ENCODE data around the gene SVOP.

Gene SVOP

GRCh38 chr12:108977360-108977759 lies 43.5 kb downstream of the SVOP start:
- Histone ChIP-seq H3K9me3 (ENCODE audit: severe bottlenecking) (no peaks in the 10 kb centered on the region), H3K36me3 (ENCODE audit: low read depth) (no peaks in the 10 kb centered on the region), H3K27me3 (ENCODE audit: insufficient read depth, poor library complexity, severe bottlenecking) (no peaks in the 10 kb centered on the region), H3K4me3 (ENCODE audit: severe bottlenecking) (no peak overlapping the region), H3K27ac (ENCODE audit: poor library complexity, severe bottlenecking) (no peak overlapping the region), H3K4me1 (ENCODE audit: insufficient read depth, poor library complexity, severe bottlenecking) (no peaks in the 10 kb centered on the region)
- TF ChIP-seq CTCF (IDR thresholded peaks at IDR 0.05; ENCODE audit: poor library complexity, severe bottlenecking) = no peak
- DNase-seq (ENCODE audit: low spot score) (no peak), ATAC-seq (ENCODE audit: low read depth) (no peak)

GRCh38 chr12:108975024-108975593 lies 45.8 kb downstream of the SVOP start:
- no peaks in the 10 kb centered on the region for H3K4me1 ChIP-seq (ENCODE audit: insufficient read depth, poor library complexity, severe bottlenecking)
- H3K36me3 ChIP-seq (ENCODE audit: low read depth) = no peaks in the 10 kb centered on the region
- TF ChIP-seq CTCF (IDR thresholded peaks at IDR 0.05; ENCODE audit: poor library complexity, severe bottlenecking) = no peak
- ATAC-seq (ENCODE audit: low read depth) (no peak), DNase-seq (ENCODE audit: low spot score) (no peak)
- H3K27ac ChIP-seq (ENCODE audit: poor library complexity, severe bottlenecking) = no peak overlapping the region
- no peak overlapping the region for H3K4me3 ChIP-seq (ENCODE audit: severe bottlenecking)
- no peaks in the 10 kb centered on the region for H3K9me3 ChIP-seq (ENCODE audit: severe bottlenecking)
- H3K27me3 ChIP-seq (ENCODE audit: insufficient read depth, poor library complexity, severe bottlenecking) = no peaks in the 10 kb centered on the region

GRCh38 chr12:108973629-108974152 lies 47.2 kb downstream of the SVOP start:
- no peaks in the 10 kb centered on the region for H3K36me3 ChIP-seq (ENCODE audit: low read depth)
- no peaks in the 10 kb centered on the region for H3K9me3 ChIP-seq (ENCODE audit: severe bottlenecking)
- no peak for TF ChIP-seq CTCF (IDR thresholded peaks at IDR 0.05; ENCODE audit: poor library complexity, severe bottlenecking)
- ATAC-seq (ENCODE audit: low read depth) (no peak), DNase-seq (ENCODE audit: low spot score) (no peak)
- no peaks in the 10 kb centered on the region for H3K4me1 ChIP-seq (ENCODE audit: insufficient read depth, poor library complexity, severe bottlenecking)
- no peaks in the 10 kb centered on the region for H3K27me3 ChIP-seq (ENCODE audit: insufficient read depth, poor library complexity, severe bottlenecking)
- no peak overlapping the region for H3K4me3 ChIP-seq (ENCODE audit: severe bottlenecking)
- no peak overlapping the region for H3K27ac ChIP-seq (ENCODE audit: poor library complexity, severe bottlenecking)

DNA sequence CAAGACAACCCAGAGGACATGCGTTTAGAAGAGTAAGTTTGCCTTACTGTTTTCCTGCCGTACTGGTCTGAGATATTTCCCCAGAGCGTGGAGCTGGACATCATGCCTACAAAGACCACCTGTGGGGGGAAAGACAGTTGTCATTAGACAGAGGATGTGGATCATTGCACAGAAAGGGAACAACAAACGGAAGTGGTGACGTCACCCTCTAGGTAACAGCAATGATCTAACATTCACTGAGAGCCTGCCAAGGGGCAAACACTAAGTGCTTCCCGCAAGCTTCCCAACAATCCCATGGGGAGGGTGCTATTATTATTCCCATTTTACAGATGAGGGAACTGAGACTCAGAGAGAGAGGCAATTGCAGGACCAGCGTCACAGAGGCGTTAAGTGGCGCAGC lies 48.5 kb downstream of the SVOP start:
- Histone ChIP-seq H3K27ac (ENCODE audit: poor library complexity, severe bottlenecking) (no peak overlapping the region), H3K27me3 (ENCODE audit: insufficient read depth, poor library complexity, severe bottlenecking) (no peaks in the 10 kb centered on the region), H3K4me1 (ENCODE audit: insufficient read depth, poor library complexity, severe bottlenecking) (no peaks in the 10 kb centered on the region), H3K36me3 (ENCODE audit: low read depth) (no peaks in the 10 kb centered on the region), H3K4me3 (ENCODE audit: severe bottlenecking) (no peak overlapping the region), H3K9me3 (ENCODE audit: severe bottlenecking) (no peaks in the 10 kb centered on the region)
- no peak for TF ChIP-seq CTCF (IDR thresholded peaks at IDR 0.05; ENCODE audit: poor library complexity, severe bottlenecking)
- DNase-seq (ENCODE audit: low spot score) = no peak
- ATAC-seq (ENCODE audit: low read depth) = no peak

GRCh38 chr12:108969622-108970021 lies 51.2 kb downstream of the SVOP start:
- no peak for TF ChIP-seq CTCF (IDR thresholded peaks at IDR 0.05; ENCODE audit: poor library complexity, severe bottlenecking)
- H3K36me3 ChIP-seq (ENCODE audit: low read depth) = no peaks in the 10 kb centered on the region
- DNase-seq (ENCODE audit: low spot score) (no peak), ATAC-seq (ENCODE audit: low read depth) (no peak)
- no peak overlapping the region for H3K4me3 ChIP-seq (ENCODE audit: severe bottlenecking)
- no peaks in the 10 kb centered on the region for H3K27me3 ChIP-seq (ENCODE audit: insufficient read depth, poor library complexity, severe bottlenecking)
- no peaks in the 10 kb centered on the region for H3K4me1 ChIP-seq (ENCODE audit: insufficient read depth, poor library complexity, severe bottlenecking)
- H3K9me3 ChIP-seq (ENCODE audit: severe bottlenecking) = no peaks in the 10 kb centered on the region
- no peak overlapping the region for H3K27ac ChIP-seq (ENCODE audit: poor library complexity, severe bottlenecking)

All from RWPE2 (cell line).